Activated CD4-positive, alpha-beta T cell treated with anti-CD3 and anti-CD28 coated beads, Interleukin-2, amount 50 U/mL, for 16 hours (primary cell): ENCODE measurements around the gene FAM111B.
A peak's percentile ranks its signal among the peaks of the same experiment; 100 is the strongest.
"Not testable (repeated sequence)": the region's sequence is repeated elsewhere in the genome, so short reads cannot be mapped to it uniquely, and the experiment has no call there.

Source experiments
- DNase-seq: peaks from one replicate; pipeline ENCODE4 v3.0.0-alpha.2; 2020

Gene FAM111B, protein sequence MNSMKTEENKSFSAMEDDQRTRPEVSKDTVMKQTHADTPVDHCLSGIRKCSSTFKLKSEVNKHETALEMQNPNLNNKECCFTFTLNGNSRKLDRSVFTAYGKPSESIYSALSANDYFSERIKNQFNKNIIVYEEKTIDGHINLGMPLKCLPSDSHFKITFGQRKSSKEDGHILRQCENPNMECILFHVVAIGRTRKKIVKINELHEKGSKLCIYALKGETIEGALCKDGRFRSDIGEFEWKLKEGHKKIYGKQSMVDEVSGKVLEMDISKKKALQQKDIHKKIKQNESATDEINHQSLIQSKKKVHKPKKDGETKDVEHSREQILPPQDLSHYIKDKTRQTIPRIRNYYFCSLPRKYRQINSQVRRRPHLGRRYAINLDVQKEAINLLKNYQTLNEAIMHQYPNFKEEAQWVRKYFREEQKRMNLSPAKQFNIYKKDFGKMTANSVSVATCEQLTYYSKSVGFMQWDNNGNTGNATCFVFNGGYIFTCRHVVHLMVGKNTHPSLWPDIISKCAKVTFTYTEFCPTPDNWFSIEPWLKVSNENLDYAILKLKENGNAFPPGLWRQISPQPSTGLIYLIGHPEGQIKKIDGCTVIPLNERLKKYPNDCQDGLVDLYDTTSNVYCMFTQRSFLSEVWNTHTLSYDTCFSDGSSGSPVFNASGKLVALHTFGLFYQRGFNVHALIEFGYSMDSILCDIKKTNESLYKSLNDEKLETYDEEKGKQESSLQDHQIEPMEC

DNA sequence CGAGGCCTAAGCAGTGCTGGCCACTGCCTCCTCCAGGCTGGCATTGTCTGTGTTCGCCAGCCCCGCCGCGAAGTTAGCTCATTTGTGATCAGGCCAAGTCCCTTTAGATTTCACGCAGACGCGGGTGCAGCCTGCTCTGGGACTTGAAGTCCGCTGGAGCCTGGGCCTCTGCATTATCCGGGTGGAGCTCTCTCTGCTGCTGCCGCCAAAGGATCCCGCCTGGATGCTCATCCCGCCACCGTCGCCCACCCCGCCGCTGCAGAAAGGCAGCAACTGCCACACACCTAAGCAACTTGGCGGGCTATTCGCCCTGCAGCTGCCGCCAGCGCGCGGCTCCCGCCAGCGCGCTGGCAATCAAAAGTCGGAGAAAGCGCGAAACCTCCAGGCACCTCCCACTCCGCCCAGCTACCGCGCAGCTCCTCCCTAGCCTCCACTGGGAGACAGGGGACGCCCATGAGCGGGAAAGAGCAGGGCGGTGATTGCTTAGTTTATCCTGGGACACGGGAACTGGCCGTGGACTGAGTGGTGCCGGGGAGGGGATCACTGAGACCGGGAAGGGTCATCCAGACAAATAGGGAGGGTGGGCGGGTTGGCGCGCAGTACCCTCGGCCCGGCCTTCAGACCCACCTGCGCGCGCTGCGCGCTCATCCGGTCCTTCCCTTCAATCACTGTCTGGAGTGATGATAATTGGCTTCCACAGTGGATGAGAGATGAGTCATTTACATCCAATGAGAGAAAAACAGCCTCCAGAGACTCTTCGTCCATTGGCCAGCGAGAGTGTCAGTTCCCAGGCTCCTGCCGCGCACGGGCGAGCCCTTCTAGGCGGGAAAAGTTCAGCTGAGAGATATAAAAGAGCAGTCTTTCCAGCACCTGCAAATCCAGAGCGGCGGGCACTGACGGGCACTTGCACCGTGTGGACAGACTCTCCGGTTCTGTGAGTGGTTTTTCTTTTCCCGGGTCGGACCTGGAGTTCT, at the start of gene FAM111B:
TSS of gene FAM111B (plus strand) at position 875 of the 974 bp plus-strand sequence. CDS start 2,389 bp downstream, outside the sequence.
- DNase-seq = peak; percentile 94

DNA sequence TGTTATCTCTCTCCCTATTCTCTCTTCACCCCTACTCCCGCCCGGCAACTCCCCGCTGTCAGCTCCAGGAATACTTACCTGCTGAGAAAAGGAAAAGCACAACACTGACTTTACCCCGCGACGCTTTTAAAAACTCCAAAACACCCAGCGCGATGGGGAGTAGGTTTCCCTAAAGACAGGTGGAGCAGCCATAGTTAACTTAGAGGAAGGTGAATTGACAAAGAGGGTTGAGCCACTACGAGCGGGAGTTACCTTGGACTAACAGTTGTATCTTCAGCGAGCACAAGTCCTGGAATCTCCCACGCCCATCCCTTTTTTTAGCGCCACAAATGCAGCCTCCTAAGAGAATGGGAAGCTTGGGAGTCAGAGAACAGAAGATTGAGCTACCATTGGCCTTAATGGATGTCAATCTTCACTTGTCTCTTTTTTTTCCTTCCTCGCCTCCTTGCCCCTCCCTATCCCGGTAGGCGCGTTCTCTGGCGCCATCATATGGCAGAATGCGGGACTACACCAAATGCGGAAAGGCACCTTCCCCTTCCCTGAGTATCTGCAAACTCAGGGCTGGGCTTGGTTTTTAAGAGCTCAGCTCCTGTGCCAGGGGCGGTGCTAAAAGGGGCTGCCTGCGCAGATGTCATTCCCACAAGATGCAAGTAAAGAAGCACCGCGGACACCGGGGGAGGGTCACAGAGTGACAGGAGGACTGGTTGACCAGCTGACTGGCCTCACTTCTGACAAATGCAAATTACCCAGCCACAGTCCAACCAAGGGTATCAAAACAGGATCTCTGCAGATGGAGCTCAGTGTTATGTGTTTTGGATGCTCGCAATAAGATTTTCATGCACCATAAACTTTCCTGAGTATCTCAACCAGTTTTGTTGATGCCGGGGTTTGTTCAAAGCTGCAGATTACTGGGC, 48.7 kb upstream of the FAM111B start:
- DNase-seq = peak; percentile 87

DNA sequence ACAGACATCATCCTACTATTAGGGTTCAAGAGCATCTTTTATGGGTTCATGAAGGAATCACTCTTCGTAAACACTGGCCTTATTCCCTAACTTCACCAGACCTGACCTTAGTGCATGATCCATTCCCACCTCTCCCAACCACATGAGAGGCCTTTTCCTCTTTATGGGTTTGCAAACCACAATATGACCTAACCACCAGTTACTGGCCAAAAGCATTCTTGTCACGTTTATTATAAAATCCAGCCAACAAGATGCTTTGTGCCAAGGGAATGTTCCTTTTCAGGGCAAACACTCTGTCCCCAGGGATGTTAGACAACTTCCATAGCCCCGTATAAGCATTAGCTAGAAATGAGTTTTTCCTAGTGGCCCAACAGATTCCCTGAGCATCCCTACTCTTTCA, 46.9 kb upstream of the FAM111B start:
- not testable (repeated sequence) for DNase-seq

DNA sequence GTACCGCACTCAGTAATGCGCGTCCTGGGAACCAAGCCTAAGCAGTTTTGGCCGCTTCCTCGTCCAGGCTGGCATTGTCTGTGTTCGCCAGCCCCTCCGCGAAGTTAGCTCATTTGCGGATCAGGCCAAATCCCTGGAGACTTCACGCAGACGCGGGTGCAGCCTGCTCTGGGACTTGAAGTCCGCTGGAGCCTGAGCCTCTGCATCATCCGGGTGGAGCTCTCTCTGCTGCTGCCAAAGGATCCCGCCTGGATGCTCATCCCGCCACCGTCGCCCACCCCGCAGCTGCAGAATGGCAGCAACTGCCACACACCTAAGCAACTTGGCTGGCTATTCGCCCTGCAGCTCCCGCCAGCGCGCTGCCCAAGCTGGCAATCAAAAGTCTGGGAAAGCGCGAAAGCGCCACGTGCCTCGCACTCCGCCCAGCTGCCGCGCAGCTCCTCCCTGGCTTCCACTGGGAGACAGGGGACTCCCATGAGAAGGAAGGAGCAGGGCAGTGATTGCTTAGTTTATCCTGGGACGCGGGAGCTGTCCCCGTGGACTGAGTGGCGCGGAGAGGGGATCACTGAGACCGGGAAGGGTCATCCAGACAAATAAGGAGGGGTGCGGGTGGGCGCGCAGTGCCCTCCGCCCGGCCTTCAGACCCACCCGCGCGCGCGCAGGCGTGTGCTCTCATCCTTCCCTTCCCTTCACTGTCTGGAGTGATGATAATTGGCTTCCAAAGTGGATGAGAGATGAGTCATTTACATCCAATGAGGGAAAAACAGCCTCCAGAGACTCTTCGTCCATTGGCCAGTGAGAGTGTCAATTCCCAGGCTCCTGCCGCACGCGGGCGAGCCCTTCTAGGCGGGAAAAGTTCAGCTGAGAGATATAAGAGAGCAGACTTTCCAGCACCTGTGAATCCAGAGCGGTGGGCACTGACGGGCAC, 44.2 kb upstream of the FAM111B start:
- no peak for DNase-seq

DNA sequence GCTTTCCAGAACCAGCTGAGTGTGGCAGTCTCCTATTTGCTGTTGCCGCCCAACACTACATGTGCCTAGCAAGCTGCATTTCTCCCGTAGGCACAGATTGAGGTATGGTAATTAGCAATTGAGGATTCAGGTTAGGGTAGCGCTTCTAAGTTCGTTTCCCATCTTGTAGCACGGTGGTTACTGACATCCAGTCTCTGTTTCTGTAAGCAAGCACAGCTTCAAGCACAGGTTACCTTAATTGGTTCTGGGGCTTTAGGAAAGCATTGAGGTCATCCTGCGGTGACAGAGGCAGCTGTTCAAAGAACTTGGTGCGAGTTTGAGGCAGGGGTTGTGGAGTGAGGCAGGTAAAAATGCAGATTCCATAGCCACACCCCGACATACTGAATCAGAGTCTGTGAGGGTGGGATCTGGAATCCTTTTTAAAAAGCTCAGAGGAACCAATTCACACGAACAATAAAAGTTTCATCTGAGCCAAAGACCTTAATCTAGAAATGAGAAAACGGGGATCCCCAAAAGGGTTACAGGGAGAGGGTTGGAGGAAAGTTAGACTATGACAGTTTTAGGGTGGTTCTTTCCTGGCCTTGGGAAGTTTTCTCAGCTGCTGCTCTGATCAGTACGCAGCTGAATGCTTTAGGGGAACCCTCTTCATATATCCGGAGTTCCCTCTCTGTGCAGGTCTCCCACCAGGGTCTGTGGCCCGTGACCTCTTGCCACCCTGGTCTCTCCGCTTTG, 42.9 kb upstream of the FAM111B start:
- not testable (repeated sequence) for DNase-seq

DNA sequence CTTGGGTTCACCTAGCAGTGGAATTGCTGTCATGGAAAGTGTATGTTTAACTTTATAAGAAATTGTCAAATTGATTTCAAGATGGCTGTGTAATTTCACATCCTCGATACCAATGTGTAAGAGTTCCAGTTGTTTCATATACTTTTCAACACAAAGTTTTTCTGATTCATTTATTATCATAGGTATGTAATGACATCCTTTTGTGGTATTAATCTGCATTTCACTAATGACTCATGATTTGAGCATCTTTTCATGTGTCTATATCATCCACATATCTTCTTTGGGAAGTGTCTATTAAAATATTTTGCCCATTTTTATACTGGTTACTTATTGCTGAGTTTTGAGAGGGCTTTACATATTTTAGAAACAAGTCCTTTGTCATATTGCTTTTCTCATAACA, 38.0 kb upstream of the FAM111B start:
- DNase-seq = no peak

DNA sequence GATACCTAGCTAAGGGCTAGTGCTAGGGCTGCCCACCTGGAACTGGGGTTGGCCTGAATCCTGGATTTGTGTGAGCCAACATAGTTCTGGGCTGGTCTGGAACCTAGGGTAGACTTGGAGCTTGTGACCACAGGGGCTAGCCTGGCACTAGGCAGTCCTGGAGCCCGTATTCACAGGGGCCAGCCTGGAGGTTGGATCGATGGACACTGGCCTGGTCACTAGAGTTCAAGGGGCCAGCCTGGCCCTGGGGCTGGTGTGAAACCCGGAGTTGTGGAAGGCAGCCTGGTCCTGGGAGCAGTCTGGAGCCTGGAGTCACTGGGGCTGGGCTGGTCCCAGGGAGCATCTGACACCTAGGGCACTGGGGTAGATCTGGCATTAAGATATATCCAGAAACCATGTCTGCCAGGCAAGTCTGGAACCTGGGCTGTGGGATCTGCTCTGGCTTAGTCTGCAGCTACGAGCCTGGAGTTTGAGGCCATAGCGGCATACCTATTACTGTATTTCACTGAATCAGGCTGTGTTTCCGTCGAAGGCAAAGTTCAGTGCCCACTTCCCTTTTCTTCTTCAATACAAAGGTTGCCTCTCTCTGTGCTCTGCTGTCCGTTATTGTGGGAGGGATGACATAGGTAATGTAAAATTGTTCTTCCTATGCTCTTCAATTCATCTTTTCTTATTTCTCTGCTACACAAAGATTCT, 30.0 kb upstream of the FAM111B start:
- DNase-seq = no peak

DNA sequence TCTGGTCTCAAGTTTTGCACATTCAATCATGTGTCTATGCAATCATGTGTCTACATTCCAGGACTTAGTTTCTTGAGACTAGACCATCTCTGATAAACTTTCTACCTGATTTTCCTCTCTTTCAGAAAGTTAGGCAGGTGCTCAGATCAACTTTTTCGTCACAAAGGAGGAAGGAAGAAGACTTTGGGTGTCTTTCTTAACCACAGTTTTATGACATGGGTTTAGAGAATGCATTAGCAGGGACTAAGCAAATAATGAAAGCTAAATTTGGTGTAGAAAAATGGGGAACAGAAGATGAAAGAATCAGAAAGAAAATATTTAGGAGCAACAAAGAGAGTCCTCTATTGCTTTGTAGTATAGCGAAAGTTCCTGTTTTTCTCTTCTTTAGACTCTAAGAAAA, 28.6 kb upstream of the FAM111B start:
- no peak for DNase-seq

DNA sequence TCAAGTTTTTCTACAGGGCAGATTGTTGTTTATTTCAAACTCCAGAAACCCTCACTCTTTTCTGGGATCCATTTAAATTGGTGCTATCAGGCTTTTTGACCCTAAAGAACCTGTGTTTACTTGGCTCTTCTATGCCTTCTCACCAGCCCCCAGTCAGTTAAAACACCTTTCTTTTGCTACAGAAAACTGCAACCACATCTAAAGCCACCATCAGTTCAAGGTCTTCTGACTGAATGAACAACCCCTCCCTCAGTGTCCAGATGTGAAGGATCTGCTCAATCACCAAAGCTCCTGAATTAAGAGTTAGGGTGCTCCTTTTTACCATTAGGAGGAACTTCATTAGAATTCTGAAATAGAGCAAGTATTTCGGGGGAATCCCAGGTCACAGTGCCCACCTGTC, 28.0 kb upstream of the FAM111B start:
- no peak for DNase-seq

DNA sequence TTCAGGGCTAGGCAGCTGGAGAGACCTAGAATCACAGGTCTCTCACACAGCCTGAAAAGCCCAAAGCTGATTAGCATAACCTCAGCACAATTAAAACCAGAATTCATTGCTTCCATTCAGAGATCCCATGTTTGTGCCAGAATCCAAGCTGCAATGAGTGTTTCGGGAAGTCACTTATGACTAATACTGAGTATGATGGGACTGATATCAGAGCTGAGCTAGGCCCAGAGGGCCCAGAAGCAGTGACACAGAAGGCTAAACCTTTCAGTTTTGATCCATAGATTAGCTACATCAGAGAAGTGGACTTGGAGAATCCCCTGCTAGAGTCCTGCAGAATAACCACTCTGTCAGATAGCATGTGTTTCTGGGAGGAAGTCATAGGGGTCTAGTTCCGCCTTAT, 26.6 kb upstream of the FAM111B start:
- DNase-seq = not testable (repeated sequence)

DNA sequence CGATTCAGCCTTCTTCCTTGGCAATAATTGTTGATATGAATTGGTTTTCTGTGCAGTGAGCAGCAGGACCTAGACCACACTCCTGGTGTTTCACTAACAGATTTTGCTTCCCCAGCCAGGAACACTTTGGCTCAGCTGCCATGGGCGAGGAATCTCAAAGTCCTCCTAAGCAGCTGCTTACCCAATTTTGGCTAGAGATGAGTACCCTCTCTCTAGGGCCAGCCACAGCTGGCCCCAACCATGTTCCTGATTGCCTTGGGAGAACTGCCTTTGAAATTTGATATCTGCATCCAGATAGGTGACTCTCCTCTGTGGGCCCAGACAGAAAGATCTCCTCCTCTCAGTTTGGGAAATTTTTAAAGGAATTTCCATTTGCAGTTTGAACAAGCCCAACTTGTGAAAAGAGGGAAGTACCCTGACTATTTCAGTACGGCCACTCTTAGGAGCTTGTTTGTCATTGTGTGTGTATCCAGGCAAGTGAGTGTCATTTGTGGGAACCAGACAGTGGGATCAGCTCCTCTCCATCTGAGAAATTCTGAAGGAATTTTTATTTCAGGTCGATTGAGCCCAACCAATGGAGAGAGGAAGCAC, 25.5 kb upstream of the FAM111B start:
- not testable (repeated sequence) for DNase-seq

DNA sequence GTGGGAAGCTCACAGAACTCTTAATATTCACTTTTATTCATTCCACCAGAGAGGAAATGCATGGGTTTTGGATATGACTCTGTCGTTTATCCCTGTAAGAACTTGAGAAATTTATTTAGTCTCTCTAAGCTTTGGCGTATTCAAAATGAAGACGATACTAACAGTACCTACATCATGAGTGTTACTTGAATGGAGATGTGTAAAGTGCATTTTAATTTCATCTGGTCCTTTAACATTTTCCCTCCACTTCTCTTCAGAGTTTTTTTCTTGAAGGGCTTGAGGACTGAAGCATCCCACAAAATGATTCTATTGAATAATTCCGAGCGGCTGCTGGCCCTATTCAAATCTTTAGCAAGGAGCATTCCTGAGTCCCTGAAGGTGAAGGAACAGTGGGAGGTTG, 21.0 kb upstream of the FAM111B start, which contains the start of gene GLYATL1B:
TSS of gene GLYATL1B (plus strand) at position 301 of the 400 bp plus-strand sequence. CDS start at position 301, 0 bp downstream.
- DNase-seq = not testable (repeated sequence)

DNA sequence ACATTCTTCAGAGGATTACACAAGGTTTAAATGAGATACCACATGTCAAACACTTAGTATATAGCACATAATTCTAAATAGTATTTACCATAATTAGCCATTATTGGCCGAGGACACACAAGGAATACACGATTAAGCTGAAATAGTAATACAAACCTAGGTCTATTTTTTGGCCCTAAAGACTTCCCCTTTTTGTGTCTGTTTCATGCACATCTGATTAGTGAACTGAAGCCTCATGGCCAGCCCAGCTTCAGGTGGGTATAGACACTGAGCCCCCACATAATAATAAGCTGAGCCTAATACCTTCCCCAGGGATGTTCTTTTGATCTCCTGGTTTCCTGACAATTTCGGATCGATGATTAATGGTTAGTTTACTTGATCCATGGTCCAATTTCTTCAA, 18.9 kb upstream of the FAM111B start:
- no peak for DNase-seq

DNA sequence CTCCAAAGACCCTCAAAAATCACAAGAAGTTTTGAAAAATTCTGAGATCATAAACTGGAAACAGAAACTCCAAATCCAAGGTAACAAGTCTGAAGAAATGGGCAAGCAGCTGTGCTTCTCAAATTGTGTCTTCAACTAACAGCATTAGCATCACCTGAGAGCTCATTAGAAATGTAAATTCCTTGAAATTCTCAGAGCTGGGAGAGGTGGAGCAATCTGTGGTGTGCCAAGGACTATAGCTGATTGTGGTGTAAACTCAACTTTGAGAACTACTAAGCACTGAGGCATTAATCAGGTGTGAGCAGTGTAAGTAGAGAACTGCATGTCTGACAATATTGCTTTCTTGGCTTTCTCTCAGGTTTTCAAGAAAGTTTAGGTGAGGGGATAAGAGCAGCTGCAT, 13.5 kb upstream of the FAM111B start:
- DNase-seq = not testable (repeated sequence)

DNA sequence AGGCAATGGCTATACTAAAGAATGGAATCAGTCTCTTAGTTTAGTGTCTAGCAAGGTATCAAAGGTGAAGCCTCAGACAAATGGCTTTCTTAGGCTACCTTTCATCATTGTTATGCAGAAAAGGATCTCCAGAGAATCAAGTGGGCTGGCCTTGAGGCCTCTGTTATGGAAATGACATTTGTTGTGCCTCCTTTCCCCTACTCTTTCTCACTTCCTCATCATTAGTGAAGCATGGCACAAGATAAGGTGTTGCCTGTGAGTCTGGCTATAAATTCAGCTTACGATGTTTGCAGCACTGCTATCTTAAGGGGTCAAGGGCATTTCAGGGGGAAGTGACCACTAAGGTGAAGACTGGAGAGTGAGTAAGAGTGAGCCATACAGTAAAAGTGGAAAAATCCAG, 11.8 kb upstream of the FAM111B start:
- DNase-seq = not testable (repeated sequence)

DNA sequence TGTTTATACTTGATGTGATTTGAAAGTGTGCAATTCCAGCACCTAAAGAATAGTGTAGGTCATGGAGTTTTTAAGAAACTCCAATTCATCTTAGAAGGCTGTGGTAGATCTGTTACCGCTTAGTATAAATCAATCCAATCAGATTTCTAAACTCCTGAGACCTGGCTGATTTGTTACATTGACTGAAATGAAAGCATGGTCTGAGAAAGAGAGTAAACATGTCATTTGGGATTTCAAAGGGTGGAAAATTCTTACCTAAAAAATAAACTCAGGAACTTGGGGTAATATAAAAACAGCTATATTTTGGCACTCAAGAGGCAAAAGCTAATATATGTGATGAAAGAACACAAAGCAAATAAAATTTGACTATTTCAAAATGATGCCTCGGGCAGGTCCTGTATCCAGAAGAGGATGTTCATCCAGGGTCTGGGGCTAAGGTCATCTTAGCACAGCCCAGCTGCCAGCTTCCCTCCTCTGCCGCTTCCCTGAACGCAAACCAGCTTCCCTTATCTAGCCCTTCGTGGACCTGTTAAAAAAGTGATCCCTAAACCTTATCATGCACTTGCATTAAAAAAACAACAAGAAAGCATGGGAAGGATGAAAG, 11.0 kb upstream of the FAM111B start:
- DNase-seq = not testable (repeated sequence)

DNA sequence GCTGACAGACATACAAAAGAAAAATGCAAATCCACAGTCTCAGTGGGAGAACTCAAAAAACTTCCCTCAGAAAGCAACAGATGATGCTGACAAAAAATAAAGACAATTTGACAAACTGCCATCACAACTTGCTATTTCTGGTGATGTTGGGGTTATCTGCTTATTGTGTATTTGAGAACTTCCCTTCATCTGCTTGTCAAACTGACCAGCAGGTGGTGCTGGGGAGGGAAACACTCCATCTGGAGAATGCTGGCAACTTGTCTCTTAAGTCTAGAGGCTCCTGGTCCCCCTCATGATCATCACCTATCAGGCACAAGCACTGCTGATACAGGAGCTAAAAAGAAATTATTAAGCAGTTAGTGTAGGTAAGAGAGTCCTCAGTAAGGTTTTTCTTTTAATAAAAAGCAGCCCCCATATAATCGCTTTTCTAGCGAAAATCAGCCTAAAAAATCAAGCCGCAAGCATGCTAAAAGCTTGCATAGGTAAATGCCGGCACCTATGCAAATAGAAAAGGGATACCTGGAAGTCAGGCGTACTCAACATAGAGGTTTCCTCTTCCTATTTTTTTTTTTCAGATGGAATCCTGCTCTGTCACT, 9.8 kb upstream of the FAM111B start:
- DNase-seq = peak; percentile 59

DNA sequence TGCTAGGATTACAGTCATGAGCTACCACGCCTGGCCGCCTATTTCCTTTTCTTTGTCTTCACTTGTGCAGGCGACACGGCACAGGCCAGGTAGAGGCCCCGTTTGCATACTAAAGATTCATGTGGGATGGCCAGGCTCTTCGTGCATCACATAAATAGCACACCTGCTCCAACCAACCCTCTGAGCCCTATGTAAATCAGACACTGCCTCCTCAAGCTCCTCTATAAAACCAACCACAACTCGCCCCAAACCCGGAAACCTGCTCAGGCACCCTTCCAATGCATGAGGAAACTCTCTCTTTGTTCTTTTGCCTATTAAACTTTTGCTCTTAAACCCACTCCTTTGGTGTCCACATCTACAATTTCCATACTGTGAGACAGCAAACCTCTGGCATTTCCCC, 9.1 kb upstream of the FAM111B start:
- not testable (repeated sequence) for DNase-seq
